K562 (cell line): ENCODE measurements around the gene TMA7B. TPM values are rescaled to one million over a fixed set of nuclear protein-coding genes. Genes with fewer than 3 reads are reported as not detected.

Experiments used
- DDX20 ChIP-seq: fragments of 450-650 bp; IDR thresholded peaks from 2 replicates; pipeline ENCODE4 v1.6.1; 2016; ENCODE audit warnings: missing genetic modification characterization, low read depth, mild to moderate bottlenecking, missing compliant biosample characterization, moderate library complexity
- SIN3B ChIP-seq: fragments of 450-650 bp; IDR thresholded peaks from 2 replicates; pipeline ENCODE4 v1.6.1; 2017; ENCODE audit warnings: low read depth, mild to moderate bottlenecking, moderate library complexity
- ZEB2 ChIP-seq: fragments of 450-650 bp; IDR thresholded peaks from 2 replicates; pipeline ENCODE4 v1.6.1; 2016
- ZNF143 ChIP-seq: sonication (generic); formaldehyde crosslinking; IDR thresholded peaks from 2 replicates; pipeline ENCODE4 v1.9.0; 2022; ENCODE audit warnings: mild to moderate bottlenecking, missing genetic modification reagents
- ZNF347 ChIP-seq: fragments of 450-650 bp; formaldehyde crosslinking; IDR thresholded peaks from 2 replicates; pipeline ENCODE4 v1.4.0; 2020; ENCODE audit warnings: low read depth, mild to moderate bottlenecking, moderate library complexity
- ZNF696 ChIP-seq: fragments of 250-450 bp; sonication (Bioruptor Pico); conservative IDR thresholded peaks from 2 replicates; pipeline ENCODE4 v1.4.0; 2020; ENCODE audit warnings: mild to moderate bottlenecking, moderate library complexity
- polyA plus RNA-seq, 8 experiments: library from polyadenylated mRNA; depleted of rRNA in 4 of 8; stranded (reverse) in 5 of 8; unstranded in 3 of 8; fragments of >200 nt; fragmentation: Nextera tagmentation in 2 of 8; fragmentation: Illumina TruSeq in 1 of 8; extraction: Ambion mirVana in 2 of 8; extraction: Trizol in 1 of 8; gene quantifications; 2 replicates each; pipeline versions ENCODE4 v1.2.1 to v1.2.3, GENCODE V29; 2011 to 2014; ENCODE audit warnings: inconsistent platforms in 1 of 8, missing spikeins in 1 of 8
- total RNA-seq, 7 experiments: library from RNA; depleted of rRNA in 6 of 7; stranded (reverse); fragments of >200 nt in 6 of 7; fragmentation: Illumina TruSeq in 2 of 7; extraction: Trizol in 2 of 7; gene quantifications; 2 replicates each; pipeline versions ENCODE4 v1.2.1 to v1.2.3, GENCODE V29; 2011 to 2021; ENCODE audit warnings: low replicate concordance in 1 of 7
- TF ChIP-seq, protein P1 (sequence below): sonication (generic); formaldehyde crosslinking; IDR thresholded peaks from 2 replicates; pipeline ENCODE4 v1.8.0; 2023; ENCODE audit warnings: missing genetic modification reagents, mild to moderate bottlenecking, borderline replicate concordance

The TMA7B gene
- total and polyA plus RNA-seq, 9 of the 15 experiments (the other 6 are each of a cell fraction or from before 2014, with no cell fraction given) = 5.6 to 14.2 (median 11.8) TPM

DNA sequence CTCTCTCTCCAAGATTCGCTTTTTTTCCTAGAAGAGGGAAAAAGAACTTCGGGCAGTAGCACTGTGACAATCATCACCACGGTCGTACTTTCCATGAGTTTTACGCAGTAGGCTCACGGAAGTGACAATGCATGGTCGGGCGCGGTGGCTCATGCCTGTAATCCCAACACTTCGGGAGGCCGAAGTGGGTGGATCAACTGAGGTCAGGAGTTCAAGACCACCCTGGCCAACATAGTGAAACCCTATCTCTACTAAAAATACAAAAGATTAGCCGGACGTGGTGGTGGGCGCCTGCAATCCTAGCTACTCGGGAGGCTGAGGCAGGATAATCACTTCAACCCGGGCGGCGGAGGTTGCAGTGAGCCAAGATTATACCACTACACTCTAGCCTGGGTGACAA lies 35.9 kb upstream of the TMA7B start (continued):
- TF ChIP-seq, protein P1, sequence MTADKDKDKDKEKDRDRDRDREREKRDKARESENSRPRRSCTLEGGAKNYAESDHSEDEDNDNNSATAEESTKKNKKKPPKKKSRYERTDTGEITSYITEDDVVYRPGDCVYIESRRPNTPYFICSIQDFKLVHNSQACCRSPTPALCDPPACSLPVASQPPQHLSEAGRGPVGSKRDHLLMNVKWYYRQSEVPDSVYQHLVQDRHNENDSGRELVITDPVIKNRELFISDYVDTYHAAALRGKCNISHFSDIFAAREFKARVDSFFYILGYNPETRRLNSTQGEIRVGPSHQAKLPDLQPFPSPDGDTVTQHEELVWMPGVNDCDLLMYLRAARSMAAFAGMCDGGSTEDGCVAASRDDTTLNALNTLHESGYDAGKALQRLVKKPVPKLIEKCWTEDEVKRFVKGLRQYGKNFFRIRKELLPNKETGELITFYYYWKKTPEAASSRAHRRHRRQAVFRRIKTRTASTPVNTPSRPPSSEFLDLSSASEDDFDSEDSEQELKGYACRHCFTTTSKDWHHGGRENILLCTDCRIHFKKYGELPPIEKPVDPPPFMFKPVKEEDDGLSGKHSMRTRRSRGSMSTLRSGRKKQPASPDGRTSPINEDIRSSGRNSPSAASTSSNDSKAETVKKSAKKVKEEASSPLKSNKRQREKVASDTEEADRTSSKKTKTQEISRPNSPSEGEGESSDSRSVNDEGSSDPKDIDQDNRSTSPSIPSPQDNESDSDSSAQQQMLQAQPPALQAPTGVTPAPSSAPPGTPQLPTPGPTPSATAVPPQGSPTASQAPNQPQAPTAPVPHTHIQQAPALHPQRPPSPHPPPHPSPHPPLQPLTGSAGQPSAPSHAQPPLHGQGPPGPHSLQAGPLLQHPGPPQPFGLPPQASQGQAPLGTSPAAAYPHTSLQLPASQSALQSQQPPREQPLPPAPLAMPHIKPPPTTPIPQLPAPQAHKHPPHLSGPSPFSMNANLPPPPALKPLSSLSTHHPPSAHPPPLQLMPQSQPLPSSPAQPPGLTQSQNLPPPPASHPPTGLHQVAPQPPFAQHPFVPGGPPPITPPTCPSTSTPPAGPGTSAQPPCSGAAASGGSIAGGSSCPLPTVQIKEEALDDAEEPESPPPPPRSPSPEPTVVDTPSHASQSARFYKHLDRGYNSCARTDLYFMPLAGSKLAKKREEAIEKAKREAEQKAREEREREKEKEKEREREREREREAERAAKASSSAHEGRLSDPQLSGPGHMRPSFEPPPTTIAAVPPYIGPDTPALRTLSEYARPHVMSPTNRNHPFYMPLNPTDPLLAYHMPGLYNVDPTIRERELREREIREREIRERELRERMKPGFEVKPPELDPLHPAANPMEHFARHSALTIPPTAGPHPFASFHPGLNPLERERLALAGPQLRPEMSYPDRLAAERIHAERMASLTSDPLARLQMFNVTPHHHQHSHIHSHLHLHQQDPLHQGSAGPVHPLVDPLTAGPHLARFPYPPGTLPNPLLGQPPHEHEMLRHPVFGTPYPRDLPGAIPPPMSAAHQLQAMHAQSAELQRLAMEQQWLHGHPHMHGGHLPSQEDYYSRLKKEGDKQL = no peak
- TF ChIP-seq DDX20 (tag) = no peak
- TF ChIP-seq ZEB2 = no peak
- no peak for TF ChIP-seq ZNF347 (CRISPR knock-in tag)
- no peak for TF ChIP-seq ZNF143 (CRISPR knock-in tag)
- TF ChIP-seq SIN3B = no peak
- TF ChIP-seq ZNF696 (CRISPR knock-in tag) = no peak
